ENCODE measurements around the gene C11orf97.

DNA sequence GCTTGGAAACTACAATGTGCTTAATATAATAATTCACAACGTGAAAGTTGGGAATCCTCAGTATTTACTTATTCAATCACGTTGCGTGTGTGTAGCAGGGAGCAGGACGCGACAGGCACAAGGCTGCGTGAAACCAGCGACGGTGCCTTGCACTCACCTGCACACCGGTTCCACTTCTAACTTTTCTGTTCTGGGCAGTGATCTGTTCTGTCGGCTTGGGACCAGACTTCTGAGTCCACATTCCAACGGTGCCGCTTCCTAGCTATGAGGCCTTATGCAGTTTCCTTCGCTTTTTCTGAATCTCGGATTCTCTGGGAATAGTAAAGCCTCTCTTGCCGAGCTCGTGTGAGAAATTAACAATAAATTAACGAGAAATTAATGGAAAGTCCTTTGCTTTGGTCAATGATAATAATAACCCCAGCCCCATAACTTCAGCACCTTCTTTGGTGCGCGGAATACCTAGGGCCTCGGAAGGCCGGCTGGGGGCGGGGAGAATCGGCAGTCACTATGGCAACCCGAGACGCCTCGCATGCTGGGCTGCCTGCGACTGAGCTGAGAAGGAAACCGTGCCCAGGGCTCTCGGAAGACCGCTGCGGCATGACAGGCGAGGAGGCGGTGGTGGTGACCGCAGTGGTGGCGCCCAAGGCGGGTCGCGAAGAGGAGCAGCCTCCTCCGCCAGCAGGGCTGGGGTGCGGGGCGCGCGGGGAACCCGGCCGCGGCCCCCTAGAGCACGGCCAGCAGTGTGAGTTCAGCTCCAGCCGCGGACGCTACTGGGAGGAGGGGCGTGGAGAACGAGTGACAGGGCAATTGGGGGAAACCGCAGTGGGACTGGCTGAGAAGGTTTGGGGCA, at the start of gene C11orf97:
- no peak for TF ChIP-seq ZNF785 (tag by site-specific recombination; IDR thresholded peaks at IDR 0.05)
- TF ChIP-seq ZXDB (tag by site-specific recombination; IDR thresholded peaks at IDR 0.05), result no peak
- no peak for TF ChIP-seq OVOL3 (tag by site-specific recombination; IDR thresholded peaks at IDR 0.05)
- no peak for TF ChIP-seq REPIN1 (tag by site-specific recombination; IDR thresholded peaks at IDR 0.05; ENCODE audit: low read depth)
- TF ChIP-seq, protein P1, sequence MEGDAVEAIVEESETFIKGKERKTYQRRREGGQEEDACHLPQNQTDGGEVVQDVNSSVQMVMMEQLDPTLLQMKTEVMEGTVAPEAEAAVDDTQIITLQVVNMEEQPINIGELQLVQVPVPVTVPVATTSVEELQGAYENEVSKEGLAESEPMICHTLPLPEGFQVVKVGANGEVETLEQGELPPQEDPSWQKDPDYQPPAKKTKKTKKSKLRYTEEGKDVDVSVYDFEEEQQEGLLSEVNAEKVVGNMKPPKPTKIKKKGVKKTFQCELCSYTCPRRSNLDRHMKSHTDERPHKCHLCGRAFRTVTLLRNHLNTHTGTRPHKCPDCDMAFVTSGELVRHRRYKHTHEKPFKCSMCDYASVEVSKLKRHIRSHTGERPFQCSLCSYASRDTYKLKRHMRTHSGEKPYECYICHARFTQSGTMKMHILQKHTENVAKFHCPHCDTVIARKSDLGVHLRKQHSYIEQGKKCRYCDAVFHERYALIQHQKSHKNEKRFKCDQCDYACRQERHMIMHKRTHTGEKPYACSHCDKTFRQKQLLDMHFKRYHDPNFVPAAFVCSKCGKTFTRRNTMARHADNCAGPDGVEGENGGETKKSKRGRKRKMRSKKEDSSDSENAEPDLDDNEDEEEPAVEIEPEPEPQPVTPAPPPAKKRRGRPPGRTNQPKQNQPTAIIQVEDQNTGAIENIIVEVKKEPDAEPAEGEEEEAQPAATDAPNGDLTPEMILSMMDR (tag by site-specific recombination; IDR thresholded peaks at IDR 0.05), result 0 out of 2 replicates have a peak, but pooled peaks have one; percentile 18
- TF ChIP-seq MEIS1 (CRISPR knock-in tag; IDR thresholded peaks at IDR 0.05; ENCODE audit: borderline replicate concordance), result no peak
- TF ChIP-seq, protein P2, sequence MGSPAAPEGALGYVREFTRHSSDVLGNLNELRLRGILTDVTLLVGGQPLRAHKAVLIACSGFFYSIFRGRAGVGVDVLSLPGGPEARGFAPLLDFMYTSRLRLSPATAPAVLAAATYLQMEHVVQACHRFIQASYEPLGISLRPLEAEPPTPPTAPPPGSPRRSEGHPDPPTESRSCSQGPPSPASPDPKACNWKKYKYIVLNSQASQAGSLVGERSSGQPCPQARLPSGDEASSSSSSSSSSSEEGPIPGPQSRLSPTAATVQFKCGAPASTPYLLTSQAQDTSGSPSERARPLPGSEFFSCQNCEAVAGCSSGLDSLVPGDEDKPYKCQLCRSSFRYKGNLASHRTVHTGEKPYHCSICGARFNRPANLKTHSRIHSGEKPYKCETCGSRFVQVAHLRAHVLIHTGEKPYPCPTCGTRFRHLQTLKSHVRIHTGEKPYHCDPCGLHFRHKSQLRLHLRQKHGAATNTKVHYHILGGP (tag by site-specific recombination; IDR thresholded peaks at IDR 0.05), result no peak
- TF ChIP-seq YY1 (tag by site-specific recombination; IDR thresholded peaks at IDR 0.05), result no peak
- no peak for TF ChIP-seq ZNF19 (tag by site-specific recombination; IDR thresholded peaks at IDR 0.05; ENCODE audit: low read depth)
- TF ChIP-seq ZNF292 (tag by site-specific recombination; IDR thresholded peaks at IDR 0.05; ENCODE audit: borderline replicate concordance, low read depth), result no peak
- TF ChIP-seq ZNF16 (tag by site-specific recombination; IDR thresholded peaks at IDR 0.05; ENCODE audit: low read depth), result no peak
- TF ChIP-seq, protein P3, sequence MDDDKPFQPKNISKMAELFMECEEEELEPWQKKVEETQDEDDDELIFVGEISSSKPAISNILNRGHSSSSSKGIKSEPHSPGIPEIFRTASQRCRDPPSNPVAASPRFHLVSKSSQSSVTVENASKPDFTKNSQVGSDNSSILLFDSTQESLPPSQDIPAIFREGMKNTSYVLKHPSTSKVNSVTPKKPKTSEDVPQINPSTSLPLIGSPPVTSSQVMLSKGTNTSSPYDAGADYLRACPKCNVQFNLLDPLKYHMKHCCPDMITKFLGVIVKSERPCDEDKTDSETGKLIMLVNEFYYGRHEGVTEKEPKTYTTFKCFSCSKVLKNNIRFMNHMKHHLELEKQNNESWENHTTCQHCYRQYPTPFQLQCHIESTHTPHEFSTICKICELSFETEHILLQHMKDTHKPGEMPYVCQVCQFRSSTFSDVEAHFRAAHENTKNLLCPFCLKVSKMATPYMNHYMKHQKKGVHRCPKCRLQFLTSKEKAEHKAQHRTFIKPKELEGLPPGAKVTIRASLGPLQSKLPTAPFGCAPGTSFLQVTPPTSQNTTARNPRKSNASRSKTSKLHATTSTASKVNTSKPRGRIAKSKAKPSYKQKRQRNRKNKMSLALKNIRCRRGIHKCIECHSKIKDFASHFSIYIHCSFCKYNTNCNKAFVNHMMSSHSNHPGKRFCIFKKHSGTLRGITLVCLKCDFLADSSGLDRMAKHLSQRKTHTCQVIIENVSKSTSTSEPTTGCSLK (tag by site-specific recombination; IDR thresholded peaks at IDR 0.05), result no peak
- no peak for TF ChIP-seq ZNF133 (tag by site-specific recombination; IDR thresholded peaks at IDR 0.05)
- TF ChIP-seq ZNF747 (tag by site-specific recombination; IDR thresholded peaks at IDR 0.05), result no peak
